GM19395 (cell line): ENCODE measurements around the gene GMCL2.

Experiments
- ATAC-seq: cut with Tn5 transposase; IDR thresholded peaks from one replicate; pipeline ENCODE4 v1.9.1; 2021; ENCODE audit warnings: mild to moderate bottlenecking, moderate library complexity; ENCODE audit not compliant: unreplicated experiment

GMCL2 gene

GRCh38 chr5:178222292-178222691, 35.1 kb upstream of the GMCL2 start:
- ATAC-seq = no peak

GRCh38 chr5:178221853-178222252, 34.7 kb upstream of the GMCL2 start:
- no peak for ATAC-seq

GRCh38 chr5:178221282-178221681, 34.1 kb upstream of the GMCL2 start:
- no peak for ATAC-seq

GRCh38 chr5:178218827-178219226, 31.7 kb upstream of the GMCL2 start:
- ATAC-seq = no peak

GRCh38 chr5:178218237-178218776, 31.1 kb upstream of the GMCL2 start:
- no peak for ATAC-seq

- no peak for ATAC-seq
Observed at GRCh38 chr5:178216779-178217178, 29.6 kb upstream of the GMCL2 start.

- no peak for ATAC-seq
Observed at GRCh38 chr5:178216088-178216534, 28.9 kb upstream of the GMCL2 start.

GRCh38 chr5:178215280-178216002, 28.3 kb upstream of the GMCL2 start:
- no peak for ATAC-seq

- ATAC-seq = no peak
Observed at GRCh38 chr5:178214160-178214803, 27.1 kb upstream of the GMCL2 start.

GRCh38 chr5:178213748-178214151, 26.6 kb upstream of the GMCL2 start:
- ATAC-seq = no peak

GRCh38 chr5:178213003-178213461, 25.9 kb upstream of the GMCL2 start:
- no peak for ATAC-seq

GRCh38 chr5:178212241-178213002, 25.3 kb upstream of the GMCL2 start:
- ATAC-seq = no peak

GRCh38 chr5:178211095-178212048, 24.2 kb upstream of the GMCL2 start:
- no peak for ATAC-seq

- ATAC-seq = no peak
Observed at GRCh38 chr5:178210686-178211085, 23.5 kb upstream of the GMCL2 start.

GRCh38 chr5:178210073-178210535, 22.9 kb upstream of the GMCL2 start:
- ATAC-seq = no peak

GRCh38 chr5:178209334-178210072, 22.3 kb upstream of the GMCL2 start:
- ATAC-seq = no peak

GRCh38 chr5:178208540-178209227, 21.5 kb upstream of the GMCL2 start:
- ATAC-seq = no peak

- ATAC-seq = no peak
Observed at GRCh38 chr5:178207917-178208280, 20.7 kb upstream of the GMCL2 start.
